ENCODE results near the gene AGGF1. TPM values are rescaled to one million over a fixed set of nuclear protein-coding genes. Genes with fewer than 3 reads are reported as not detected.

Gene AGGF1
- total RNA-seq, 1 experiment from 2014 or later = 23.2 TPM

GRCh38 chr5:77003246-77003645 is 27.0 kb upstream of the AGGF1 start:
- ATAC-seq (no peak), DNase-seq (ENCODE audit: low spot score) (no peak)
- H3K4me3 Mint-ChIP-seq = no peak overlapping the region
- H3K27ac Mint-ChIP-seq = no peak overlapping the region
- H3K27me3 Mint-ChIP-seq (ENCODE audit: low read depth) = peaks cover 4% of the 10 kb centered on the region
- TF ChIP-seq SMAD4 (CRISPR knock-in tag; IDR thresholded peaks at IDR 0.05) = no peak
- no peak for TF ChIP-seq EMX1 (CRISPR knock-in tag; IDR thresholded peaks at IDR 0.05)
- no peak for TF ChIP-seq ZNF281 (CRISPR knock-in tag; IDR thresholded peaks at IDR 0.05)
- no peak for TF ChIP-seq ZBTB21 (CRISPR knock-in tag; IDR thresholded peaks at IDR 0.05; ENCODE audit: borderline replicate concordance)
- no peak for TF ChIP-seq PRRX2 (CRISPR knock-in tag; IDR thresholded peaks at IDR 0.05)
- no peak for TF ChIP-seq JUN (CRISPR knock-in tag; IDR thresholded peaks at IDR 0.05)
- no peak for TF ChIP-seq FOXP4 (CRISPR knock-in tag; IDR thresholded peaks at IDR 0.05)
- no peak for TF ChIP-seq ATF3 (CRISPR knock-in tag; conservative IDR thresholded peaks at IDR 0.05)
- TF ChIP-seq ZNF671 (CRISPR knock-in tag; IDR thresholded peaks at IDR 0.05) = no peak
- TF ChIP-seq GRHL2 (CRISPR knock-in tag; IDR thresholded peaks at IDR 0.05; ENCODE audit: insufficient replicate concordance, severe bottlenecking) = no peak
- TF ChIP-seq CBFB (CRISPR knock-in tag; IDR thresholded peaks at IDR 0.05; ENCODE audit: low read depth) = no peak
- TF ChIP-seq SMAD3 (CRISPR knock-in tag; IDR thresholded peaks at IDR 0.05; ENCODE audit: borderline replicate concordance) = no peak
- TF ChIP-seq KAT7 (CRISPR knock-in tag; IDR thresholded peaks at IDR 0.05; ENCODE audit: borderline replicate concordance) = no peak
- no peak for TF ChIP-seq NFYB (CRISPR knock-in tag; conservative IDR thresholded peaks at IDR 0.05; ENCODE audit: low read depth)
- no peak for TF ChIP-seq CREM (CRISPR knock-in tag; IDR thresholded peaks at IDR 0.05)
- no peaks in the 10 kb centered on the region for H3K4me1 Mint-ChIP-seq
- 0 out of 2 replicates have a peak, but pooled peaks cover 3% of the 10 kb centered on the region for H3K36me3 Mint-ChIP-seq
- H3K9me3 Mint-ChIP-seq = peaks cover 25% of the 10 kb centered on the region
- ChIA-PET CTCF (no interaction called here), POLR2A (no interaction called here)

- ChIA-PET POLR2A (no interaction called here), CTCF (no interaction called here)
- H3K27me3 Mint-ChIP-seq (ENCODE audit: low read depth) = peaks cover 8% of the 10 kb centered on the region
- no peaks in the 10 kb centered on the region for H3K4me1 Mint-ChIP-seq
- no peak for TF ChIP-seq PREB (CRISPR knock-in tag; IDR thresholded peaks at IDR 0.05; ENCODE audit: borderline replicate concordance)
- TF ChIP-seq JUN (CRISPR knock-in tag; IDR thresholded peaks at IDR 0.05) = no peak
- no peak for TF ChIP-seq TEAD4 (CRISPR knock-in tag; IDR thresholded peaks at IDR 0.05)
- no peak for TF ChIP-seq ATF1 (CRISPR knock-in tag; IDR thresholded peaks at IDR 0.05)
- TF ChIP-seq ZSCAN18 (CRISPR knock-in tag; IDR thresholded peaks at IDR 0.05) = no peak
- TF ChIP-seq FOXJ3 (CRISPR knock-in tag; IDR thresholded peaks at IDR 0.05; ENCODE audit: borderline replicate concordance) = no peak
- TF ChIP-seq GTF2I (CRISPR knock-in tag; conservative IDR thresholded peaks at IDR 0.05) = no peak
- TF ChIP-seq ZNF281 (CRISPR knock-in tag; IDR thresholded peaks at IDR 0.05) = no peak
- TF ChIP-seq KAT7 (CRISPR knock-in tag; IDR thresholded peaks at IDR 0.05; ENCODE audit: borderline replicate concordance) = no peak
- no peak overlapping the region for H3K4me3 Mint-ChIP-seq
- H3K9me3 Mint-ChIP-seq = peaks cover 25% of the 10 kb centered on the region
- ATAC-seq = no peak
- H3K27ac Mint-ChIP-seq = no peak overlapping the region
- 0 out of 2 replicates have a peak, but pooled peaks cover 3% of the 10 kb centered on the region for H3K36me3 Mint-ChIP-seq
- DNase-seq (ENCODE audit: low spot score) = no peak
Observed at GRCh38 chr5:77006124-77006523, 24.1 kb upstream of the AGGF1 start.
